Ovary (tissue), 3 donors: Measurements from ENCODE around the gene PARVA.

Experiments used
- CTCF ChIP-seq, 3 donors: fragments of 450-650 bp in 2 of 3; fragments of 200-600 bp in 1 of 3; IDR thresholded peaks; one replicate each; pipeline versions ENCODE4 v1.5.1 to v1.8.0; 2016 to 2022; ENCODE audit warnings: antibody characterized with exemption in 3 of 3, mild to moderate bottlenecking in 1 of 3
- POLR2A ChIP-seq: fragments of 450-650 bp; IDR thresholded peaks from one replicate; pipeline ENCODE4 v1.6.1; 2017; ENCODE audit warnings: antibody characterized with exemption, mild to moderate bottlenecking, moderate library complexity
- donor health status: DM: no; HTN: no; CAD: no.

DNA sequence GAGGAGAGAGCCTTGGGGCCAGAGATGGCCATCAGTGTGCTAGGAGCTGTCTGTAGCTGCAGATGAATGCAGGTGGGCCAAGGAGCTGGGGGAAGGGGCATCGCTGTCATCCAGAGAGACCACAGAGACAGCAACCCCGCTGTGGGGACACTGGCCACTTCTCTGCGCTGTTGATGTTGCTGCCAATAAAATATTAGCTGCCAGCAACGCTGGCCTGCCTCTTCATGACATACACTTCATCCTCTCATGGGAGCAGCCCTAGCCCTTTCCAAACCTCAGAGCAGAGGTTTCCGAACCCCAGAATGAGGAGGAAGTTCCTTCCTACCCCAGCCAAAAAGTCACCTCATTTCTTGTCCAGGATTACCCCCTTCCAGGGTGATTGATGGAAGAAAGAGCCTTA lies 106.2 kb downstream of the PARVA start:
- TF ChIP-seq CTCF (IDR thresholded peaks at IDR 0.05) (no peak), POLR2A (no peak)
